ENCODE measurements around the gene GSAP. TPM values are rescaled to one million over a fixed set of nuclear protein-coding genes. Genes with fewer than 3 reads are reported as not detected.
A peak's percentile ranks its signal among the peaks of the same experiment; 100 is the strongest.

Gene GSAP
- polyA plus RNA-seq, 1 donor from 2014 or later: 0.21 TPM

GRCh38 chr7:77409005-77409738 is 7.0 kb downstream of the GSAP start:
- H3K4me2 ChIP-seq (ENCODE audit: low read length): no peak overlapping the region

GRCh38 chr7:77407906-77408305 is 8.2 kb downstream of the GSAP start:
- Histone ChIP-seq H4K20me1 (ENCODE audit: insufficient read depth) (no peaks in the 10 kb centered on the region), H3K4me2 (ENCODE audit: low read length) (no peak overlapping the region), H3K9ac (ENCODE audit: low read length) (no peak overlapping the region), H3K27ac (ENCODE audit: low read length) (no peak overlapping the region), H3K4me3 (ENCODE audit: low read length) (no peak overlapping the region), H3K27me3 (ENCODE audit: insufficient read depth, low read depth, low read length) (no peaks in the 10 kb centered on the region), H3K36me3 (ENCODE audit: insufficient read depth, low read length) (no peaks in the 10 kb centered on the region), H3K9me2 (ENCODE audit: insufficient read depth, low read length) (no peaks in the 10 kb centered on the region), H3K79me2 (replicated peaks; ENCODE audit: insufficient read depth, low read length) (no peaks in the 10 kb centered on the region), H2AFZ (ENCODE audit: low read depth, low read length) (no peak overlapping the region), H3K9me3 (ENCODE audit: low read length) (no peaks in the 10 kb centered on the region), H3F3A (ENCODE audit: insufficient read depth, low read length, poor library complexity, severe bottlenecking) (no peaks in the 10 kb centered on the region)
- TF ChIP-seq REST (IDR thresholded peaks at IDR 0.05; ENCODE audit: borderline replicate concordance) (no peak), POLR2AphosphoS5 (IDR thresholded peaks at IDR 0.05) (no peak), EP300 (conservative IDR thresholded peaks at IDR 0.05; ENCODE audit: poor library complexity, severe bottlenecking) (no peak), RAD21 (conservative IDR thresholded peaks at IDR 0.05) (no peak)

More at GRCh38 chr7:77409005-77409738, 7.0 kb downstream of the GSAP start:
- Histone ChIP-seq H3K4me3 (ENCODE audit: low read length) (no peak overlapping the region), H3K27ac (ENCODE audit: low read length) (no peak overlapping the region), H3K79me2 (replicated peaks; ENCODE audit: insufficient read depth, low read length) (no peaks in the 10 kb centered on the region), H3F3A (ENCODE audit: insufficient read depth, low read length, poor library complexity, severe bottlenecking) (no peaks in the 10 kb centered on the region), H3K9ac (ENCODE audit: low read length) (no peak overlapping the region), H3K9me2 (ENCODE audit: insufficient read depth, low read length) (no peaks in the 10 kb centered on the region), H3K27me3 (ENCODE audit: insufficient read depth, low read depth, low read length) (no peaks in the 10 kb centered on the region), H3K36me3 (ENCODE audit: insufficient read depth, low read length) (no peaks in the 10 kb centered on the region), H4K20me1 (ENCODE audit: insufficient read depth) (no peaks in the 10 kb centered on the region), H2AFZ (ENCODE audit: low read depth, low read length) (no peak overlapping the region), H3K9me3 (ENCODE audit: low read length) (no peaks in the 10 kb centered on the region)
- TF ChIP-seq RAD21 (conservative IDR thresholded peaks at IDR 0.05): no peak
- TF ChIP-seq EP300 (conservative IDR thresholded peaks at IDR 0.05; ENCODE audit: poor library complexity, severe bottlenecking): peak; percentile 13

DNA sequence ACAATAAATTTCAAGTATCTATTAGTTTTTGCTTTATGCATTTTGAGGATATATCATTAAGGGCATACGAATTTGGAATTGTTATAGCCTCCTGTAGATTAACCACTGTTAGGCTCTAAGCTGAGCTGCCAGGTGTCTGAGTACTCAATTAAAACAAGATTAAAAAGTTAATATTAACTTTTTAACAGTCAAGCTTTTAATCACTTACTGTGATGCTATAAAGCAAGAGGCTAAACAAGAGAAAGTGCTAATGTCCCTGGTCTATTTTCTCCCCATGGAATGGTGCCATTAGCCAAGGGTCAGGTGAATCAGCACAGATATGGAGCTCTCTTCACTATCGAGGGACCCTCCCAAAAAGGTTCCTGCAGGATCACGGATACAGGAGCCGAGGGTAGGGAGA is 9.7 kb downstream of the GSAP start:
- Histone ChIP-seq H3K27me3 (ENCODE audit: insufficient read depth, low read depth, low read length) (no peaks in the 10 kb centered on the region), H3K4me2 (ENCODE audit: low read length) (no peak overlapping the region), H4K20me1 (ENCODE audit: insufficient read depth) (no peaks in the 10 kb centered on the region), H3K9me3 (ENCODE audit: low read length) (no peaks in the 10 kb centered on the region), H3K4me3 (ENCODE audit: low read length) (no peak overlapping the region), H3K9me2 (ENCODE audit: insufficient read depth, low read length) (no peaks in the 10 kb centered on the region), H3K9ac (ENCODE audit: low read length) (no peak overlapping the region), H2AFZ (ENCODE audit: low read depth, low read length) (no peak overlapping the region), H3K79me2 (replicated peaks; ENCODE audit: insufficient read depth, low read length) (no peaks in the 10 kb centered on the region), H3F3A (ENCODE audit: insufficient read depth, low read length, poor library complexity, severe bottlenecking) (no peaks in the 10 kb centered on the region), H3K27ac (ENCODE audit: low read length) (no peak overlapping the region), H3K36me3 (ENCODE audit: insufficient read depth, low read length) (no peaks in the 10 kb centered on the region)
- TF ChIP-seq MXI1 (conservative IDR thresholded peaks at IDR 0.05; ENCODE audit: poor library complexity, severe bottlenecking) (no peak), SMC3 (conservative IDR thresholded peaks at IDR 0.05; ENCODE audit: poor library complexity) (no peak), EP300 (conservative IDR thresholded peaks at IDR 0.05; ENCODE audit: poor library complexity, severe bottlenecking) (no peak), EZH2 (IDR thresholded peaks at IDR 0.05; ENCODE audit: borderline replicate concordance, insufficient read depth, low read length, poor library complexity, severe bottlenecking) (no peak), TAF1 (IDR thresholded peaks at IDR 0.05; ENCODE audit: low read depth) (no peak)
- TF ChIP-seq, protein P1, sequence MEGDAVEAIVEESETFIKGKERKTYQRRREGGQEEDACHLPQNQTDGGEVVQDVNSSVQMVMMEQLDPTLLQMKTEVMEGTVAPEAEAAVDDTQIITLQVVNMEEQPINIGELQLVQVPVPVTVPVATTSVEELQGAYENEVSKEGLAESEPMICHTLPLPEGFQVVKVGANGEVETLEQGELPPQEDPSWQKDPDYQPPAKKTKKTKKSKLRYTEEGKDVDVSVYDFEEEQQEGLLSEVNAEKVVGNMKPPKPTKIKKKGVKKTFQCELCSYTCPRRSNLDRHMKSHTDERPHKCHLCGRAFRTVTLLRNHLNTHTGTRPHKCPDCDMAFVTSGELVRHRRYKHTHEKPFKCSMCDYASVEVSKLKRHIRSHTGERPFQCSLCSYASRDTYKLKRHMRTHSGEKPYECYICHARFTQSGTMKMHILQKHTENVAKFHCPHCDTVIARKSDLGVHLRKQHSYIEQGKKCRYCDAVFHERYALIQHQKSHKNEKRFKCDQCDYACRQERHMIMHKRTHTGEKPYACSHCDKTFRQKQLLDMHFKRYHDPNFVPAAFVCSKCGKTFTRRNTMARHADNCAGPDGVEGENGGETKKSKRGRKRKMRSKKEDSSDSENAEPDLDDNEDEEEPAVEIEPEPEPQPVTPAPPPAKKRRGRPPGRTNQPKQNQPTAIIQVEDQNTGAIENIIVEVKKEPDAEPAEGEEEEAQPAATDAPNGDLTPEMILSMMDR (IDR thresholded peaks at IDR 0.05; ENCODE audit: poor library complexity, severe bottlenecking): no peak
